HL-60 (cell line): Measurements from ENCODE around the gene SLIT1.

Source experiments
- CTCF ChIP-seq: IDR thresholded peaks from one replicate; pipeline ENCODE4 v1.5.1; 2011; ENCODE audit warnings: low read length, control low read depth, inconsistent platforms; ENCODE audit not compliant: insufficient read depth
- POLR2AphosphoS5 ChIP-seq: IDR thresholded peaks from 2 replicates; pipeline ENCODE4 v1.6.1; 2012; ENCODE audit warnings: low read depth
- REST ChIP-seq: IDR thresholded peaks from 2 replicates; pipeline ENCODE4 v1.6.1; 2012; ENCODE audit warnings: low read depth; ENCODE audit not compliant: insufficient replicate concordance

- no peak for TF ChIP-seq CTCF
- no peak for TF ChIP-seq REST
- TF ChIP-seq POLR2AphosphoS5, result no peak
Observed at GRCh38 chr10:97134983-97135382, 50.8 kb downstream of the SLIT1 start.
